Aorta (tissue), 5 donors: ENCODE measurements around the gene TTYH1. TPM values are rescaled to one million over a fixed set of nuclear protein-coding genes. Genes with fewer than 3 reads are reported as not detected.

ENCODE experiments used
- ATAC-seq: fragments of 200-7000 bp; cut with Tn5 transposase; one replicate; pipeline ENCODE4 v1.9.1; 2022; ENCODE audit warnings: moderate library complexity; ENCODE audit not compliant: low FRiP score
- DNase-seq, 2 donors: peaks; one replicate each; pipeline ENCODE4 v3.0.0-alpha.2; 2020
- H3K27ac ChIP-seq, 2 donors: one replicate each; pipeline ENCODE4 v1.5.1; 2013; ENCODE audit warnings: low read length in 2 of 2, mild to moderate bottlenecking in 2 of 2, moderate library complexity in 2 of 2, control low read depth in 1 of 2, inconsistent platforms in 1 of 2, low read depth in 1 of 2
- H3K27me3 ChIP-seq, 2 donors: one replicate each; pipeline ENCODE4 v1.6.1; 2013; ENCODE audit warnings: control low read depth in 1 of 2, low read length in 1 of 2, mild to moderate bottlenecking in 1 of 2, moderate library complexity in 1 of 2; ENCODE audit not compliant: insufficient read depth in 2 of 2, control insufficient read depth in 1 of 2
- H3K36me3 ChIP-seq, 2 donors: one replicate each; pipeline ENCODE4 v1.6.1; 2013; ENCODE audit warnings: control low read depth in 1 of 2, low read length in 1 of 2, mild to moderate bottlenecking in 1 of 2; ENCODE audit not compliant: insufficient read depth in 2 of 2, control insufficient read depth in 1 of 2
- H3K4me1 ChIP-seq, 2 donors: one replicate each; pipeline ENCODE4 v1.6.1; 2013; ENCODE audit warnings: low read length in 2 of 2, control low read depth in 1 of 2, mild to moderate bottlenecking in 1 of 2, moderate library complexity in 1 of 2; ENCODE audit not compliant: insufficient read depth in 2 of 2, control insufficient read depth in 1 of 2
- H3K4me3 ChIP-seq, 2 donors: one replicate each; pipeline ENCODE4 v1.5.1; 2013; ENCODE audit warnings: low read length in 2 of 2, control low read depth in 1 of 2, mild to moderate bottlenecking in 1 of 2
- H3K9me3 ChIP-seq: one replicate; pipeline ENCODE4 v1.6.1; 2013; ENCODE audit warnings: mild to moderate bottlenecking, low read length; ENCODE audit not compliant: control insufficient read depth
- WGBS, 2 donors: extraction: QIAGEN DNeasy Blood & Tissue Kit; methylation state at CpG; one replicate each; pipeline ENCODE4 v1.1.7; 2013; 5-methylcytosine and 5-hydroxymethylcytosine counted together
- intact Hi-C, 2 donors: fragments of 100-400 bp; cut with DNase I; formaldehyde crosslinking; loops; one replicate each; pipeline versions ENCODE4 v1.14.2 to v1.15.0; 2022
- polyA plus RNA-seq, 2 donors: library from polyadenylated mRNA; stranded (reverse); fragments of 200-250 nt; gene quantifications; one replicate each; pipeline ENCODE4 v1.2.3, GENCODE V29; 2013
- total RNA-seq, 2 donors: library from RNA; stranded (reverse); fragmentation: NEBNext Ultra II Directional; extraction: Animal tissue kit (Norgen Biotek cat#: 25700); gene quantifications; one replicate each; pipeline ENCODE4 v1.2.1, GENCODE V29; 2021
- donor health status: healthy with polysubstance abuse.
- donor health status: Bipolar disorder and iron deficiency.
- donor health status: DM: no; HTN: no; CAD: no.
- donor health status: DM: no; HTN: no; CAD: no.
- donor health status: DM: yes; HTN: yes; CAD: no.

Gene TTYH1
- total and polyA plus RNA-seq, 4 donors = 0.03 to 2.2 (median 0.94) TPM; not detected in 1

DNA sequence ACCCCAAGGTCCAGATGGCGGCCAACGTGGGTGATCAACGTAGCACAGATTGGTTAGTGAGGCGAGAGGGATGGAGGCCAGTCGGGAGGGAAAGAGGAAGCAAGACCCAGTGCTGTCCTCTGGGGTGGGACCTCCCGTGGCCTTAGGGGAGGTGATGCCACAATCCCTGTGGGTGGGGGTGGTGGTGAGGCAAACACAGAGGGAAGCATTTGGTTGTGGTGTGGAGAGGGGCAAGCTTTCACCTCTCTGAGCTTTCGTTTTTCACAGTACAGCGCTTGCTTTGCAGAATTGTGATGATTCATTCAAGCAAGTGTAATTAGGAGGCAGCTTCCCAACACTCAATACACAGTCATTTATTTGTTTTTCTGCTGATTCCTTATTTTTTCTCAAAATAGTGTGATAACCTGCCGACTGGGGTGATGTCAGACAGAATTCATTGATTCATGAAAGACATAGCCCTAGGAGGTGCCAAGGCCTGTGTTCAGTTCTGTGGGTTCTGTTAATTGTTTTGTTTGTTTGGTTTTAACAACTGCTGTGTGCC lies 36.1 kb downstream of the TTYH1 start:
- ATAC-seq (no peak), DNase-seq (peak in 1 of 2 donors; percentile 48)
- no peak overlapping the region for H3K4me3 ChIP-seq
- intact Hi-C loops = loop anchor here in 1 of 2 donors (10.0 kb wide), 1 partner anchor 297 kb away; the partner anchor contains the start of gene LENG1
- WGBS, 2 donors = 60 to 68% methylated on average over 9 of the region's 9 CpGs
- H3K36me3 ChIP-seq = peaks cover 6 to 25% of the 10 kb centered on the region in 2 donors
- no peaks in the 10 kb centered on the region for H3K27me3 ChIP-seq
- H3K27ac ChIP-seq = no peak overlapping the region
- H3K9me3 ChIP-seq = no peaks in the 10 kb centered on the region
- no peaks in the 10 kb centered on the region for H3K4me1 ChIP-seq

DNA sequence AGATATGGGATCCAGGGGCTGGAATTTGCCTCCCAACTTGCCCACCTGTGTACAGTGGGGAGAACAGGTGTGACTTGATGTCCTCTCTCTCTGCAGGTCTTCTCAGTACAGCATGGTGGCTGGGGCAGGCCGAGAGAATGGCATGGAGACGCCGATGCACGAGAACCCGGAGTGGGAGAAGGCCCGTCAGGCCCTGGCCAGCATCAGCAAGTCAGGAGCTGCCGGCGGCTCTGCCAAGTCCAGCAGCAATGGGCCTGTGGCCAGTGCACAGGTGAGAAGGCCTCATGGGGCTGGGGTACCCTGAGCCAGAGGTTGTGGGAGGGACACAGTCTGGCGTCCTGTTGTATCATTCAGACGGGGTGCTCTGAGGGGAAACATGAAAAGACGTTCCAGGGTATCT lies 36.7 kb downstream of the TTYH1 start:
- intact Hi-C loops = loop anchor here in 1 of 2 donors (10.0 kb wide), 1 partner anchor 297 kb away; the partner anchor contains the start of gene LENG1
- 80 to 82% methylated on average over 11 of the region's 11 CpGs for WGBS, 2 donors
- H3K36me3 ChIP-seq = peaks cover 6 to 31% of the 10 kb centered on the region in 2 donors
- peak in 1 of 2 donors; percentile 26 for DNase-seq
- no peak overlapping the region for H3K4me3 ChIP-seq
- no peaks in the 10 kb centered on the region for H3K9me3 ChIP-seq
- H3K27me3 ChIP-seq = no peaks in the 10 kb centered on the region
- H3K4me1 ChIP-seq = no peaks in the 10 kb centered on the region
- no peak for ATAC-seq
- no peak overlapping the region for H3K27ac ChIP-seq

DNA sequence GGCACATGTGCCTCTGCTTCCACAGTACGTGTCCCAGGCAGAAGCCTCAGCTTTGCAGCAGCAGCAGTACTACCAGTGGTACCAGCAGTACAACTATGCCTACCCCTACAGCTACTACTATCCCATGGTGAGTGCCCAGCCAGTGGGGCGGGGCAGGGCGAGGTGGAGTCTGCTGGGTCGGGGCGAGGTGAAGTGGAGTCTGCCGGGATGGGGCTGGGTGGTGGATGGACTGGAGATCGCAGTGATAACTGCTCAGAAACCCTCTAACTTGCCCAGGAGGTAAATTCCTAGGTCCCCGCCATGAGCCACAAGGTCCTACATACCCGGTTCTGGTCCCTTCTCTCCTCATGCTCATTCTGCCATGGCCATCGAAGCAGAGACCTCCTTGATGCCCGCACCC lies 37.4 kb downstream of the TTYH1 start:
- 90 to 91% methylated on average over 11 of the region's 11 CpGs for WGBS, 2 donors
- ATAC-seq (no peak), DNase-seq (peak in 1 of 2 donors; percentile 40)
- H3K4me3 ChIP-seq = no peak overlapping the region
- no peak overlapping the region for H3K27ac ChIP-seq
- H3K4me1 ChIP-seq = no peaks in the 10 kb centered on the region
- H3K9me3 ChIP-seq = no peaks in the 10 kb centered on the region
- no peaks in the 10 kb centered on the region for H3K27me3 ChIP-seq
- intact Hi-C loops = loop anchor here in 1 of 2 donors (10.0 kb wide), 1 partner anchor 298 kb away; the partner anchor contains the start of gene LENG1
- peaks cover 6 to 31% of the 10 kb centered on the region in 2 donors for H3K36me3 ChIP-seq

DNA sequence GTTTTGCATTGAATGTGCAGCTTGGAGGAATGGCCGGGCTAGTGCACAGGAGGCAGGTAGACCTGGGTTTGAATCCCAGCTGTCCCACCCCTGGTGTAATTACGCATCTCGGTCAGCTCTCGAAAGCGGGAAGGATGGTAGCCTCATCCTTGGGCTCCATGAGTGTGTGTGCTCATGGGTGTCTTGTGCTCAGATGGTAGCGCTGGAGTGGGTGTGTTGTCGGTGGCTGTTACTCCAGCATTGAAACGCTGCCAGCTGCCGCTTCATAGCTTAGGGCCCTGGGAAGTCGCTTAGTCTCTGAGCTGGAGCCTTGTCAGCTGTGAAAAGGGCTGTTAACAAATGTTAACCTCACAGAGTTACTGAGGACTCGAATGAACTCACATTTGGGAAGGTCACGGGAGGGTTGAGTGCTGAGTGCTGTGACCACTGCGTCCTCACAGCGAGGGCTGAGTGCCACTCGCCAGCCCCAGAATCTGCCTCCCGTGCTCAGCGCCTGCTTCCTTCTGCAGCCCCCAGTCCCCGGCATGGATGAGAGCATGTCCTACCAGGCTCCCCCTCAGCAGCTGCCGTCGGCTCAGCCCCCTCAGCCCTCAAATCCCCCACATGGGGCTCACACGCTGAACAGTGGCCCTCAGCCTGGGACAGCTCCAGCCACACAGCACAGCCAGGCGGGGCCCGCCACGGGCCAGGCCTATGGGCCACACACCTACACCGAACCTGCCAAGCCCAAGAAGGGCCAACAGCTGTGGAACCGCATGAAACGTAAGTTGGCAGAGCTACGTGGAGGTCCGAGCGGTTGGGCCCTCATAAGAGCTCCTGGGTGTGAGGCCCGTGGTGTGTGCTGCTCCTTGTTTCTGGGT lies 38.9 kb downstream of the TTYH1 start:
- H3K4me3 ChIP-seq = no peak overlapping the region
- H3K27me3 ChIP-seq = no peaks in the 10 kb centered on the region
- no peaks in the 10 kb centered on the region for H3K9me3 ChIP-seq
- DNase-seq = peak; percentile 45 to 70
- WGBS, 2 donors = 89% methylated on average over 31 of the region's 31 CpGs
- intact Hi-C loops = loop anchor here in 1 of 2 donors (10.0 kb wide), 1 partner anchor 299 kb away; the partner anchor contains the start of gene LENG1
- H3K36me3 ChIP-seq = peaks cover 6 to 43% of the 10 kb centered on the region in 2 donors
- no peaks in the 10 kb centered on the region for H3K4me1 ChIP-seq
- no peak for ATAC-seq
- H3K27ac ChIP-seq = no peak overlapping the region

DNA sequence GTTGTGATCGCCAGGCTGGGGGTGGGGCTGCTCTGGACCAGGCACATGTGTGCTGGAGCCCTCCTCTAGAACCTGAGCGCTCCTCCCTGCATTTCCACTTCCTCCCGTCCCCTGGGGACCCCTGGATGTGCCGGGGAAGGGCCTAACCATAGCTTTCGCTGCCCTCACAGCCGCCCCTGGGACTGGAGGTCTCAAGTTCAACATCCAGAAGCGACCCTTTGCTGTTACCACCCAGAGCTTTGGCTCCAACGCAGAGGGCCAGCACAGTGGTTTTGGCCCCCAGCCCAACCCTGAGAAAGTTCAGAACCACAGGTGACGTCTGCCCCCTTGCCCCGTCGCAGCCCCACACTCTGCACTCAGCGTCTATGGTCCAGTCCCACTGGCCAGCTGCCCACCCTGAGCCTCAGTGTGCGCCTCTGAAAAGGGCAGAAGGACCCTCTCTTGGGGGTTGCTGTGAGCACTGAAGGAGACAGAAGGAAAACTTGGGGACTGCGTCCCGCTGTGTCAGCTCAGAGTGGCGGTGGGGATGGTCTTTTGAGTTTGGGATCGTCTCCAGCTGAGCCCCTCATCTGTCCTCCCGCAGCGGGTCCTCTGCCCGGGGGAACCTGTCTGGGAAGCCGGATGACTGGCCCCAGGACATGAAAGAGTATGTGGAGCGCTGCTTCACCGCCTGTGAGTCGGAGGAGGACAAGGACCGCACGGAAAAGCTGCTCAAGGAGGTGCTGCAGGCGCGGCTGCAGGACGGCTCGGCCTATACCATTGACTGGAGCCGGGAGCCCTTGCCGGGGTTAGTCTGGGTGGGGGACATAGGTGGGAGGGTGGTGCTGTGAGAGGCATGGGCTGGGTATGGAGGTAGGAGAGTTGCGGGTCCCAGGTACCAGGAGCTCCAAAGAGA lies 39.8 kb downstream of the TTYH1 start:
- Histone ChIP-seq H3K27me3 (no peaks in the 10 kb centered on the region), H3K4me1 (no peaks in the 10 kb centered on the region), H3K36me3 (peaks cover 6 to 43% of the 10 kb centered on the region in 2 donors), H3K27ac (no peak overlapping the region), H3K9me3 (no peaks in the 10 kb centered on the region), H3K4me3 (no peak overlapping the region)
- DNase-seq = peak in 1 of 2 donors; percentile 41
- intact Hi-C loops = loop anchor here in 1 of 2 donors (10.0 kb wide), 1 partner anchor 300 kb away; the partner anchor contains the start of gene LENG1
- 90 to 92% methylated on average over 33 of the region's 33 CpGs for WGBS, 2 donors
- ATAC-seq = no peak

DNA sequence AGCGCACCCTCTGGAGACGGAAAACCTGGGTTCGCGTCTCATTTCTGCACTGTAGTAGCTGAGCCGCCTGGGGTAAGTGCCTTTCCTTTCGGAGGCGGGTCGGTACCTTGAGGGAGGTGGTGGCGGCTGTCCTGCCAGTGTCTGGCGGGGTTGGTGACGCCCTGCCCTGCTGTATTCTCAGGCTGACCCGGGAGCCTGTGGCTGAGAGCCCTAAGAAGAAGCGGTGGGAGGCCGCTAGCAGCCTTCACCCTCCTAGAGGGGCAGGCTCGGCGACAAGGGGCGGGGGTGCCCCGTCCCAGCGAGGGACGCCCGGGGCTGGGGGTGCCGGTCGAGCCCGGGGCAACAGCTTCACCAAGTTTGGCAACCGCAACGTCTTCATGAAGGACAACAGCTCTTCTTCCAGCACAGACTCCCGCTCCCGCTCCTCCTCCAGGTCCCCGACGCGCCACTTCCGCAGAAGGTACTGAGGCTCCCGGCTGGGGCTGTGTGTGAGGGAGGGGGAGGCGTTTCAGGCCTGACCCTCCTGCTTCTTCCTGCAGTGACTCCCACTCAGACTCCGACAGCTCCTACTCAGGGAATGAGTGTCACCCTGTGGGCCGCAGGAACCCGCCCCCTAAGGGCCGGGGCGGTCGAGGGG lies 40.6 kb downstream of the TTYH1 start:
- DNase-seq (peak in 1 of 2 donors; percentile 71), ATAC-seq (no peak)
- Histone ChIP-seq H3K36me3 (peaks cover 6 to 45% of the 10 kb centered on the region in 2 donors), H3K4me1 (no peaks in the 10 kb centered on the region), H3K9me3 (no peaks in the 10 kb centered on the region), H3K4me3 (no peak overlapping the region), H3K27ac (no peak overlapping the region), H3K27me3 (no peaks in the 10 kb centered on the region)
- 88 to 92% methylated on average over 33 to 40 of the region's 40 CpGs for WGBS, 2 donors
- intact Hi-C loops = loop anchor here in 1 of 2 donors (10.0 kb wide), 1 partner anchor 301 kb away; the partner anchor contains the start of gene LENG1

DNA sequence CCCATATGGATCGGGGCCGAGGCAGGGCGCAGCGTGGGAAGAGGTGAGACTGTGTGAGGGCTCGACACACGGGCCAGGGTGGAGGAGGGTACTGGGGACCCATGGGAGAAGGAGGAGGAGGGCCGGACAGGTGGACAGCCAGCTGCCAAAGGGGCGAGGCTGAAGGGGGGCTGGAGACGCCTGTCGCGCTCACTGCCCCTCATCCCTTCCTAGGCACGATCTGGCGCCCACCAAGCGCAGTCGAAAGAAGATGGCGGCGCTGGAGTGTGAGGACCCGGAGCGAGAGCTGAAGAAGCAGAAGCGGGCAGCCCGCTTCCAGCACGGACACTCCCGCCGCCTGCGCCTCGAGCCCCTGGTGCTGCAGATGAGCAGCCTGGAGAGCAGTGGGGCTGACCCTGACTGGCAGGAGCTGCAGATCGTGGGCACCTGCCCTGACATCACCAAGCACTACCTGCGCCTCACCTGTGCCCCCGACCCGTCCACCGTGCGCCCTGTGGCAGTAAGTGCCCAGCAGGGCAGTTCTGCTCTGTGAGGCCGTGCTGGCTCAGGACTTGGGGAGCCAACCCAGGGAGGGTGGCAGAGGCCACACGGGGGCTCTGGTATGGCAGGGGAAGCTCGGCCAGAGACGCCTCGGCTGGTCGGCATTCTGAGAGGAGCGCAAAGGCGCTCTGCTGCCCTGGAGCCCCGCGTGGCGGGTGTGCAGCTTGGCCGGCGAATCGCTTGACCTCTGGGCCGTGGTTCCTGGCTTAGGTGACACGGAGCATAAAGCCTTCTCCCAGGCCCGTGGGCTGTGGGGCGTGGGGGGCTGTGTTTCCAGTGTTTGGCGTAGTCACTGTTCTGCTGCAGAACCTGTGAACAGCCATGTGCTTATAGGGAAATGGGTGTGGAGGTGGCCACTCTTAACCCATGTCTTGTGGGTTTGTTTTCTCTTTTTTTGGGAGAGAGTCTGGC lies 41.4 kb downstream of the TTYH1 start:
- H3K27me3 ChIP-seq = no peaks in the 10 kb centered on the region
- no peak for ATAC-seq
- H3K4me3 ChIP-seq = no peak overlapping the region
- 90 to 91% methylated on average over 49 to 51 of the region's 51 CpGs for WGBS, 2 donors
- H3K27ac ChIP-seq = no peak overlapping the region
- DNase-seq = peak in 1 of 2 donors; percentile 74
- intact Hi-C loops = loop anchor here in 1 of 2 donors (10.0 kb wide), 1 partner anchor 302 kb away; the partner anchor contains the start of gene LENG1
- no peaks in the 10 kb centered on the region for H3K4me1 ChIP-seq
- H3K9me3 ChIP-seq = no peaks in the 10 kb centered on the region
- peaks cover 6 to 49% of the 10 kb centered on the region in 2 donors for H3K36me3 ChIP-seq
